Measurements from ENCODE around the gene CHST11.
"Not testable (repeated sequence)": the region's sequence is repeated elsewhere in the genome, so short reads cannot be mapped to it uniquely, and the experiment has no call there.

Gene CHST11

GRCh38 chr12:104788840-104789271 is 332.1 kb downstream of the CHST11 start:
- DNase-seq = no peak

- DNase-seq = no peak
Measured at GRCh38 chr12:104790296-104791125, 333.8 kb downstream of the CHST11 start.

- no peak for DNase-seq
Measured at GRCh38 chr12:104792570-104792969, 335.8 kb downstream of the CHST11 start.

GRCh38 chr12:104793285-104793684 is 336.5 kb downstream of the CHST11 start:
- DNase-seq = no peak

GRCh38 chr12:104793968-104794367 is 337.2 kb downstream of the CHST11 start:
- DNase-seq = no peak

GRCh38 chr12:104796475-104796862 is 339.7 kb downstream of the CHST11 start:
- DNase-seq = no peak

GRCh38 chr12:104799458-104799857 is 342.7 kb downstream of the CHST11 start:
- DNase-seq = no peak

- no peak for DNase-seq
Measured at GRCh38 chr12:104801005-104801404, 344.3 kb downstream of the CHST11 start.

- DNase-seq = no peak
Measured at GRCh38 chr12:104801427-104801826, 344.7 kb downstream of the CHST11 start.

- DNase-seq = no peak
Measured at GRCh38 chr12:104802208-104802607, 345.5 kb downstream of the CHST11 start.

- DNase-seq = no peak
Measured at GRCh38 chr12:104805186-104805585, 348.4 kb downstream of the CHST11 start.

- DNase-seq = not testable (repeated sequence)
Measured at GRCh38 chr12:104806194-104806593, 349.4 kb downstream of the CHST11 start.

GRCh38 chr12:104809251-104809650 is 352.5 kb downstream of the CHST11 start:
- DNase-seq = no peak

- DNase-seq = no peak
Measured at GRCh38 chr12:104809706-104810385, 353.1 kb downstream of the CHST11 start.

Data from hippocampal formation (tissue), 2 donors.